ENCODE measurements around the gene SLC25A17.

DNA sequence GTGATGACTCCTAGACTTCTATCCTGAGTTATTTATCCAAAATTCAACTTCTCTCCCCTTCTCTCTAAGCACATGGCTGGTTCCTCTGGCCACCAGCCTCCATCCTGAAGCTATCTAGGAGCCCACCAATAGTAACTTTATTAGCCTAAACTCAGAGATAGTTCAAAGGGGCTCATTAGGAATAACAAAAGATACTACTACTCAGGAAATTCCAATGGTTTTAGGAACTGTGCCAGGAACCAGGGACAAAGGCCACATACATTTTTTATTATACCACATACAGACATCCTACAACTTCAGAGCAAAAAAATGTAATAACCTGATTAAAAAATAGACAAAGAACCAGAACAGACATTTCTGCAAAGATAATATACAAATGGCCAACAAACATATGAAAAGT, 27.9 kb downstream of the SLC25A17 start:
- TF ChIP-seq EZH2 (IDR thresholded peaks at IDR 0.05; ENCODE audit: insufficient read depth, poor library complexity, severe bottlenecking) (no peak), EZH2phosphoT487 (IDR thresholded peaks at IDR 0.05; ENCODE audit: insufficient read depth, low read depth) (no peak)

Measured in GM23248 (cell line).